GM12874 (cell line): ENCODE results near the gene PTPRT.

Experiments used
- TF ChIP-seq, protein P1 (sequence below): IDR thresholded peaks from 2 replicates; pipeline ENCODE4 v1.5.1; 2011; ENCODE audit warnings: low read depth, mild to moderate bottlenecking, control low read depth, low read length, moderate library complexity; ENCODE audit not compliant: insufficient read depth

The PTPRT gene

DNA sequence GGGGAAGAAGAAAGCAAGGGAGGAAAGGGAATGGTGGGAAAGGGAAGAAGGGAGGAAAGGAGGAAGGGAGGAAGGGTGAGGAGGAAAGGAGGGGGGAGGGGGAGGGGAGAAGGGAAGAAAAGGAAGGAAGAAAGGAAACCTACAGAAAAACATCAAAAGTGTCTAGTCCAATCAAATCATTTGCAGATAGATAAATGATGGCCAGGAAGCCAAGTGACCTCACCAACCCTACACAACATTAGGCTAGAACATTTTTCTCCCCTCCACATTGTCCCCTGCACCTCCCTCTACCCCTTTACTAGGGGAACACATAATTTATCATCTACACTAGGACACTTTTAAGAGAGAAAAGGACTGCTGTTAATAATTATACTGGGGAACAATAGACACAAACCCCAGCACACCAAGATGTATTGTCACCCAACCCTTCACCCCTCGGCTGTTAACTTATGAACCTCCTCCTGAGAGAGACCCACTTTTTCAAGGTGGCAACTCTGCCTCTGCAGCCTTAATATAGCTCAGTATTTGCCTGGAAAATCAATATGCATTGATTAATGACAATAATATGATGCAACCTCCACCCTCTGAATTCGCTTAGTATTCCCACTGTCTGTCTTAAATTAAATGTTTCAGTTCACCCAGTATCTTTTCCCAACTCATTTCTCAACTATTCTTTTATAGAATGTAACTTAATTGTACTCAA, 231.2 kb downstream of the PTPRT start:
- TF ChIP-seq, protein P1, sequence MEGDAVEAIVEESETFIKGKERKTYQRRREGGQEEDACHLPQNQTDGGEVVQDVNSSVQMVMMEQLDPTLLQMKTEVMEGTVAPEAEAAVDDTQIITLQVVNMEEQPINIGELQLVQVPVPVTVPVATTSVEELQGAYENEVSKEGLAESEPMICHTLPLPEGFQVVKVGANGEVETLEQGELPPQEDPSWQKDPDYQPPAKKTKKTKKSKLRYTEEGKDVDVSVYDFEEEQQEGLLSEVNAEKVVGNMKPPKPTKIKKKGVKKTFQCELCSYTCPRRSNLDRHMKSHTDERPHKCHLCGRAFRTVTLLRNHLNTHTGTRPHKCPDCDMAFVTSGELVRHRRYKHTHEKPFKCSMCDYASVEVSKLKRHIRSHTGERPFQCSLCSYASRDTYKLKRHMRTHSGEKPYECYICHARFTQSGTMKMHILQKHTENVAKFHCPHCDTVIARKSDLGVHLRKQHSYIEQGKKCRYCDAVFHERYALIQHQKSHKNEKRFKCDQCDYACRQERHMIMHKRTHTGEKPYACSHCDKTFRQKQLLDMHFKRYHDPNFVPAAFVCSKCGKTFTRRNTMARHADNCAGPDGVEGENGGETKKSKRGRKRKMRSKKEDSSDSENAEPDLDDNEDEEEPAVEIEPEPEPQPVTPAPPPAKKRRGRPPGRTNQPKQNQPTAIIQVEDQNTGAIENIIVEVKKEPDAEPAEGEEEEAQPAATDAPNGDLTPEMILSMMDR = no peak

- TF ChIP-seq, protein P1 = no peak
Observed at GRCh38 chr20:42957704-42958095, 232.0 kb downstream of the PTPRT start.

- TF ChIP-seq, protein P1 = no peak
Observed at GRCh38 chr20:42957018-42957703, 232.5 kb downstream of the PTPRT start.

GRCh38 chr20:42955713-42956112, 234.0 kb downstream of the PTPRT start:
- TF ChIP-seq, protein P1 = no peak

DNA sequence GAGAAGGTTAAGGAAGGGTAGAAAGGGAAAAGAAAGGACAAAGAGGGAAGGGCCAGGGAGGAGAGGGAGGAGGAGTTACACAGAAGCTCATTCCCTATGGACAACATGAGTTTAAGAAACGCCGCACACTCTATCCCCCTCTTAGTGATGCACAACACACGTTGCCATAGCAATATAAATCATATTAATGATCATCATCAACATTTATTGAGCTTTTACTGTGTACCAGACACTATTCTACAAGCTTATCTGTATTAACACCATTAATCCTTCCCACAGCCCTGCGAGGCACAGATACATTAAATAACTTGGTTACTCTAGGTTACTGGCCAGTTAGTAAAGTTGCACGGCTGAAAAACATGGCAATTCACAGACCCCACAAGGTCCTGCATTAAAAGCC, 234.8 kb downstream of the PTPRT start:
- TF ChIP-seq, protein P1 = no peak

DNA sequence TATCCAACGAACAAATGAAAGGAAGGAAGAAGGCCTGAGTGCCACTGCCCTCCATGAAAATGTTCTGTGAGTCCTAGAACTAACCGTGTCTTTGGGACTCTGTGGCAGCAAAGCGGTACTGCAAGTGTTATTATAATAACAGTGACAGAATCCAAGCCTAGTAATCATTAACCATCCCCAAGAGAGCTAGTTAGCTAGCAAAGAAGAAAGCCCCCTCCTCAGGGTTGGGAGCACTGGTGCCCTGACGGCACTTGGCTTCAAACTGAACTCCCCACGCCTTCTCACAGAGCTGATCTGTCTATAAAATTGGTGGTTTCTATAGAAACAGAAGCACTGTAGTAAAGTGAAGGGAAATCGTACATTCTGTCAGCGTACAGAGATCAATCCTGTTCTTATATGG, 239.8 kb downstream of the PTPRT start:
- TF ChIP-seq, protein P1 = no peak

GRCh38 chr20:42945234-42945994, 244.3 kb downstream of the PTPRT start:
- TF ChIP-seq, protein P1 = no peak
